Measurements from ENCODE around the gene VRTN. TPM values are rescaled to one million over a fixed set of nuclear protein-coding genes. Genes with fewer than 3 reads are reported as not detected.
A peak's percentile ranks its signal among the peaks of the same experiment; 100 is the strongest.
"Not testable (repeated sequence)": the region's sequence is repeated elsewhere in the genome, so short reads cannot be mapped to it uniquely, and the experiment has no call there.

Gene VRTN
- total RNA-seq, 2 experiments from 2014 or later = not detected

- H3K36me3 Mint-ChIP-seq = no peaks in the 10 kb centered on the region
- CTCF ChIA-PET = interaction anchor here (1.5 to 1.7 kb wide), 2 partner anchors 21 to 247 kb away, joined by 3 to 5 read pairs; partner anchors contain the start of gene VRTN
These were observed 21.7 kb upstream of the VRTN start for GRCh38 chr14:74326369-74327152.

GRCh38 chr14:74329950-74330552 lies 18.2 kb upstream of the VRTN start:
- H3K4me3 Mint-ChIP-seq; H3K4me1 Mint-ChIP-seq; CTCF ChIA-PET; DNase-seq; H3K36me3 Mint-ChIP-seq; H3K9me3 Mint-ChIP-seq (ENCODE audit: low read depth); H3K27ac Mint-ChIP-seq; ATAC-seq: not testable (repeated sequence)
- peaks cover 17% of the 10 kb centered on the region for H3K27me3 Mint-ChIP-seq

More at GRCh38 chr14:74326369-74327152, 21.7 kb upstream of the VRTN start:
- Mint-ChIP-seq H3K4me3 (no peak overlapping the region), H3K4me1 (no peaks in the 10 kb centered on the region), H3K27me3 (peaks cover 21% of the 10 kb centered on the region), H3K27ac (no peak overlapping the region), H3K9me3 (ENCODE audit: low read depth) (no peaks in the 10 kb centered on the region)
- DNase-seq (no peak), ATAC-seq (no peak)

- Mint-ChIP-seq H3K27me3 (peaks cover 8% of the 10 kb centered on the region), H3K36me3 (no peaks in the 10 kb centered on the region), H3K4me1 (no peaks in the 10 kb centered on the region), H3K9me3 (ENCODE audit: low read depth) (no peaks in the 10 kb centered on the region), H3K27ac (no peak overlapping the region), H3K4me3 (no peak overlapping the region)
- no peak for ATAC-seq
- CTCF ChIA-PET = no interaction called here
- no peak for DNase-seq
These were observed 14.4 kb upstream of the VRTN start for GRCh38 chr14:74333909-74334308.

- CTCF ChIA-PET = no interaction called here
- no peak for ATAC-seq
- H3K4me3 Mint-ChIP-seq = no peak overlapping the region
- no peaks in the 10 kb centered on the region for H3K36me3 Mint-ChIP-seq
- no peaks in the 10 kb centered on the region for H3K9me3 Mint-ChIP-seq (ENCODE audit: low read depth)
- H3K27ac Mint-ChIP-seq = no peak overlapping the region
- H3K27me3 Mint-ChIP-seq = peaks cover 18% of the 10 kb centered on the region
- H3K4me1 Mint-ChIP-seq = no peaks in the 10 kb centered on the region
- DNase-seq = no peak
These were observed 1.9 kb upstream of the VRTN start for GRCh38 chr14:74346341-74346740.

- H3K9me3 Mint-ChIP-seq (ENCODE audit: low read depth) = no peaks in the 10 kb centered on the region
- no peaks in the 10 kb centered on the region for H3K4me1 Mint-ChIP-seq
- H3K27ac Mint-ChIP-seq = peak overlapping the region; percentile 16
- no peak for ATAC-seq
- DNase-seq = no peak
- CTCF ChIA-PET = interaction anchor here (1.2 kb wide), 1 partner anchor 22 kb away, joined by 5 read pairs; no protein-coding TSS in a partner anchor
- peaks cover 18% of the 10 kb centered on the region for H3K27me3 Mint-ChIP-seq
- no peak overlapping the region for H3K4me3 Mint-ChIP-seq
- H3K36me3 Mint-ChIP-seq = no peaks in the 10 kb centered on the region
These were observed 1.0 kb upstream of the VRTN start for GRCh38 chr14:74347097-74347794.

- no peak for DNase-seq
- Mint-ChIP-seq H3K27ac (no peak overlapping the region), H3K4me3 (no peak overlapping the region), H3K4me1 (no peaks in the 10 kb centered on the region), H3K27me3 (peaks cover 20% of the 10 kb centered on the region), H3K9me3 (ENCODE audit: low read depth) (no peaks in the 10 kb centered on the region), H3K36me3 (no peaks in the 10 kb centered on the region)
- no peak for ATAC-seq
- CTCF ChIA-PET = interaction anchor here (1.2 kb wide), 1 partner anchor 22 kb away, joined by 5 read pairs; no protein-coding TSS in a partner anchor
These were observed 523 bp upstream of the VRTN start for GRCh38 chr14:74347795-74348100.

GRCh38 chr14:74348735-74349463 lies 628 bp downstream of the VRTN start:
- H3K9me3 Mint-ChIP-seq (ENCODE audit: low read depth) = no peaks in the 10 kb centered on the region
- no peak for DNase-seq
- no peaks in the 10 kb centered on the region for H3K36me3 Mint-ChIP-seq
- CTCF ChIA-PET = interaction anchor here (1.2 kb wide), 1 partner anchor 24 kb away, joined by 5 read pairs; no protein-coding TSS in a partner anchor
- no peak for ATAC-seq
- no peak overlapping the region for H3K4me3 Mint-ChIP-seq
- H3K4me1 Mint-ChIP-seq = no peaks in the 10 kb centered on the region
- H3K27ac Mint-ChIP-seq = no peak overlapping the region
- peaks cover 20% of the 10 kb centered on the region for H3K27me3 Mint-ChIP-seq

GRCh38 chr14:74349757-74350156 lies 1.5 kb downstream of the VRTN start:
- Mint-ChIP-seq H3K36me3 (no peaks in the 10 kb centered on the region), H3K27ac (no peak overlapping the region), H3K9me3 (ENCODE audit: low read depth) (no peaks in the 10 kb centered on the region), H3K4me3 (no peak overlapping the region), H3K27me3 (peaks cover 20% of the 10 kb centered on the region), H3K4me1 (no peaks in the 10 kb centered on the region)
- CTCF ChIA-PET = no interaction called here
- DNase-seq (no peak), ATAC-seq (no peak)

GRCh38 chr14:74350211-74350927 lies 2.1 kb downstream of the VRTN start:
- H3K36me3 Mint-ChIP-seq = no peaks in the 10 kb centered on the region
- H3K27ac Mint-ChIP-seq = no peak overlapping the region
- H3K4me1 Mint-ChIP-seq = no peaks in the 10 kb centered on the region
- peaks cover 20% of the 10 kb centered on the region for H3K27me3 Mint-ChIP-seq
- ATAC-seq (no peak), DNase-seq (no peak)
- H3K9me3 Mint-ChIP-seq (ENCODE audit: low read depth) = no peaks in the 10 kb centered on the region
- H3K4me3 Mint-ChIP-seq = no peak overlapping the region
- CTCF ChIA-PET = no interaction called here

GRCh38 chr14:74350928-74351323 lies 2.7 kb downstream of the VRTN start:
- no peak overlapping the region for H3K4me3 Mint-ChIP-seq
- CTCF ChIA-PET = no interaction called here
- H3K9me3 Mint-ChIP-seq (ENCODE audit: low read depth) = no peaks in the 10 kb centered on the region
- no peak overlapping the region for H3K27ac Mint-ChIP-seq
- H3K36me3 Mint-ChIP-seq = no peaks in the 10 kb centered on the region
- peaks cover 18% of the 10 kb centered on the region for H3K27me3 Mint-ChIP-seq
- ATAC-seq = no peak
- no peaks in the 10 kb centered on the region for H3K4me1 Mint-ChIP-seq
- no peak for DNase-seq

- CTCF ChIA-PET = interaction anchor here (1.1 kb wide), 1 partner anchor 121 kb away, joined by 3 read pairs; no protein-coding TSS in a partner anchor
- DNase-seq (no peak), ATAC-seq (no peak)
- H3K4me3 Mint-ChIP-seq = no peak overlapping the region
- no peaks in the 10 kb centered on the region for H3K4me1 Mint-ChIP-seq
- H3K9me3 Mint-ChIP-seq (ENCODE audit: low read depth) = no peaks in the 10 kb centered on the region
- no peaks in the 10 kb centered on the region for H3K36me3 Mint-ChIP-seq
- peaks cover 8% of the 10 kb centered on the region for H3K27me3 Mint-ChIP-seq
- no peak overlapping the region for H3K27ac Mint-ChIP-seq
These were observed 8.8 kb downstream of the VRTN start for GRCh38 chr14:74356892-74357575.

GRCh38 chr14:74357585-74357984 lies 9.3 kb downstream of the VRTN start:
- no peaks in the 10 kb centered on the region for H3K36me3 Mint-ChIP-seq
- ATAC-seq (no peak), DNase-seq (no peak)
- no peak overlapping the region for H3K4me3 Mint-ChIP-seq
- CTCF ChIA-PET = interaction anchor here (1.1 kb wide), 1 partner anchor 121 kb away, joined by 3 read pairs; no protein-coding TSS in a partner anchor
- no peaks in the 10 kb centered on the region for H3K9me3 Mint-ChIP-seq (ENCODE audit: low read depth)
- H3K27ac Mint-ChIP-seq = no peak overlapping the region
- H3K27me3 Mint-ChIP-seq = peaks cover 6% of the 10 kb centered on the region
- no peaks in the 10 kb centered on the region for H3K4me1 Mint-ChIP-seq

Measured in activated CD8-positive, alpha-beta memory T cell treated with anti-CD3 and anti-CD28 coated beads, Interleukin-2, amount 10 ng/mL, durations not matched to agents 7 days and 5 days (primary cell).